Activated CD4-positive, alpha-beta T cell treated with anti-CD3 and anti-CD28 coated beads for 36 hours (primary cell): ENCODE measurements around the gene MED12L. TPM values are rescaled to one million over a fixed set of nuclear protein-coding genes. Genes with fewer than 3 reads are reported as not detected.
"Not testable (repeated sequence)": the region's sequence is repeated elsewhere in the genome, so short reads cannot be mapped to it uniquely, and the experiment has no call there.

ENCODE experiments used
- ATAC-seq: fragments of 200-7000 bp; cut with Tn5 transposase; one replicate; pipeline ENCODE4 v1.10.0; 2021; ENCODE audit warnings: mild to moderate bottlenecking, moderate library complexity
- CTCF ChIA-PET: fragments of 350-600 bp; sonication (Branson Sonifier 250); formaldehyde crosslinking; loops from one replicate; lab custom pipeline; 2021; ENCODE audit warnings: antibody characterized with exemption; lab: Charles Lee
- POLR2A ChIA-PET: fragments of 350-600 bp; sonication (Branson Sonifier 250); formaldehyde crosslinking; loops from one replicate; lab custom pipeline; 2021; ENCODE audit warnings: antibody characterized with exemption, inconsistent platforms; lab: Charles Lee
- DNase-seq: peaks from one replicate; pipeline ENCODE4 v3.0.0-alpha.2; 2020
- H3K27ac Mint-ChIP-seq: one replicate; pipeline ENCODE4 v1.8.0; 2021; ENCODE audit warnings: mixed read lengths
- H3K27me3 Mint-ChIP-seq: one replicate; pipeline ENCODE4 v1.8.0; 2021; ENCODE audit warnings: mixed read lengths
- H3K36me3 Mint-ChIP-seq: one replicate; pipeline ENCODE4 v1.8.0; 2021; ENCODE audit warnings: low read depth, mixed read lengths
- H3K4me1 Mint-ChIP-seq: one replicate; pipeline ENCODE4 v1.8.0; 2021; ENCODE audit warnings: mixed read lengths
- H3K4me3 Mint-ChIP-seq: one replicate; pipeline ENCODE4 v1.8.0; 2021; ENCODE audit warnings: mild to moderate bottlenecking, moderate library complexity, mixed read lengths
- H3K9me3 Mint-ChIP-seq: one replicate; pipeline ENCODE4 v1.8.0; 2021; ENCODE audit warnings: low read depth, mixed read lengths
- intact Hi-C, 2 experiments: fragments of 100-400 bp; cut with DNase I in 1 of 2; cut with micrococcal nuclease in 1 of 2; formaldehyde crosslinking; loops; one replicate each; pipeline versions ENCODE4 v1.14.2 to v1.15.1; 2022 to 2024; cut with DNase I, micrococcal nuclease
- total RNA-seq, 2 experiments: library from RNA; stranded (reverse); gene quantifications; one replicate each; pipeline ENCODE4 v1.2.3, GENCODE V29; 2021

MED12L gene
- total RNA-seq, 2 experiments from 2014 or later, result 2.4 to 3.0 TPM

- H3K9me3 Mint-ChIP-seq, intact Hi-C loops, H3K36me3 Mint-ChIP-seq, POLR2A ChIA-PET, H3K27me3 Mint-ChIP-seq, H3K4me3 Mint-ChIP-seq, ATAC-seq, DNase-seq, H3K4me1 Mint-ChIP-seq, H3K27ac Mint-ChIP-seq, CTCF ChIA-PET: not testable (repeated sequence)
Measured at GRCh38 chr3:151072842-151073241, 12.6 kb upstream of the MED12L start.

DNA sequence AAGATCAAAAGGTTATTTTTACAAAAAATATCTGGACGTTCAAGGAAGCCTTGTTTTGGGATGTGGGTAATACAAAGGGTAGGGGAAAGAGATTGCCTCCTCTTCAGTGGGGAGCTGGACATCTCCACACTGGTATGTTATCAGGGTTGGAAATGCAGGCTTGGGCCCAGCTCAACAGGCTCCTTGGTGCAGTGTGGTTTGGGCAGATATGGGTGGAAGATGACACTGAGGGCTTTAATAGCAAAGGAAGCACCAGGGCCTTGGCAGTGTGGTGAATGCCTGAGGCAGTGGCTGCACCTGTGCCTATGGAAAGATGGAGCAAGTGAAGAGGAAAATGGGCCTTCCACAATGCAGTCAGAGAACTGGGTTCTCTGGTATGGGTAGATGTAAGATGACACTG lies 11.2 kb upstream of the MED12L start:
- no peak overlapping the region for H3K27ac Mint-ChIP-seq
- no peaks in the 10 kb centered on the region for H3K9me3 Mint-ChIP-seq
- CTCF ChIA-PET, result no interaction called here
- H3K27me3 Mint-ChIP-seq, result peaks cover 3% of the 10 kb centered on the region
- no peaks in the 10 kb centered on the region for H3K4me1 Mint-ChIP-seq
- ATAC-seq, result no peak
- POLR2A ChIA-PET, result no interaction called here
- no peaks in the 10 kb centered on the region for H3K36me3 Mint-ChIP-seq
- H3K4me3 Mint-ChIP-seq, result no peak overlapping the region
- no peak for DNase-seq
- intact Hi-C loops, result no loop called here

GRCh38 chr3:151075869-151076562 lies 9.4 kb upstream of the MED12L start:
- H3K36me3 Mint-ChIP-seq, result no peaks in the 10 kb centered on the region
- intact Hi-C loops, result no loop called here
- H3K27me3 Mint-ChIP-seq, result peaks cover 10% of the 10 kb centered on the region
- ChIA-PET CTCF (interaction anchor here (0.7 to 1.8 kb wide), 2 partner anchors 10 to 71 kb away, joined by 3 to 4 read pairs; no protein-coding TSS in a partner anchor), POLR2A (no interaction called here)
- no peak for DNase-seq
- no peaks in the 10 kb centered on the region for H3K4me1 Mint-ChIP-seq
- no peaks in the 10 kb centered on the region for H3K9me3 Mint-ChIP-seq
- no peak overlapping the region for H3K4me3 Mint-ChIP-seq
- H3K27ac Mint-ChIP-seq, result no peak overlapping the region
- ATAC-seq, result no peak

- Mint-ChIP-seq H3K27me3 (peaks cover 12% of the 10 kb centered on the region), H3K4me3 (no peak overlapping the region), H3K9me3 (no peaks in the 10 kb centered on the region), H3K4me1 (no peaks in the 10 kb centered on the region), H3K36me3 (no peaks in the 10 kb centered on the region), H3K27ac (no peak overlapping the region)
- ChIA-PET POLR2A (no interaction called here), CTCF (interaction anchor here (0.7 to 1.8 kb wide), 2 partner anchors 10 to 87 kb away, joined by 3 to 4 read pairs; no protein-coding TSS in a partner anchor)
- ATAC-seq (no peak), DNase-seq (no peak)
- intact Hi-C loops, result no loop called here
Measured at GRCh38 chr3:151076626-151077025, 8.8 kb upstream of the MED12L start.

DNA sequence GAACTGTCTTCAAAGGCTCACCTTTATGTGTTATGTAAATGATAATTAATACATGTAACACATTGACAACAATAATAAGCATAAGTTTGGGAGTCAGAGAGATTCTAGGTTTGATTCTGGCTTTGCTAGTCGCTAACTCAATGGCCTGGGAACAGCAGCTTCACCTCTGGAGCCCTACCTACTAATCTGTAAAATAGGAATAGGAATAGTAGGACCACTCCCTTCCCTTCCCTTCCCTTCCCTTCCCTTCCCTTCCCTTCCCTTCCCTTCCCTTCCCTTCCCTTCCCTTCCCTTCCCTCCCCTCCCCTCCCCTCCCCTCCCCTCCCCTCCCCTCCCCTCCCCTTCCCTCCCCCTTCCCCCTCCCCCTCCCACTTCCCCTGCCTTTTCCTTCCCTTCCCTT lies 4.4 kb upstream of the MED12L start:
- H3K27me3 Mint-ChIP-seq, result peaks cover 30% of the 10 kb centered on the region
- CTCF ChIA-PET, result interaction anchor here (0.8 kb wide), 1 partner anchor 23 kb away, joined by 4 read pairs; no protein-coding TSS in a partner anchor
- H3K4me3 Mint-ChIP-seq, H3K9me3 Mint-ChIP-seq, intact Hi-C loops, H3K36me3 Mint-ChIP-seq, POLR2A ChIA-PET, DNase-seq, H3K4me1 Mint-ChIP-seq, H3K27ac Mint-ChIP-seq, ATAC-seq: not testable (repeated sequence)

- CTCF ChIA-PET, result interaction anchor here (0.6 to 1.2 kb wide), 7 partner anchors 10 to 133 kb away, joined by 3 to 5 read pairs (median 3); no protein-coding TSS in a partner anchor
Measured at GRCh38 chr3:151082880-151083838, 2.3 kb upstream of the MED12L start.

GRCh38 chr3:151084893-151085226 lies 604 bp upstream of the MED12L start:
- peaks cover 10% of the 10 kb centered on the region for H3K4me1 Mint-ChIP-seq
- no peaks in the 10 kb centered on the region for H3K9me3 Mint-ChIP-seq
- ATAC-seq, result no peak
- ChIA-PET POLR2A (interaction anchor here (1.0 kb wide), 1 partner anchor 676 kb away, joined by 4 read pairs; the partner anchor contains the start of gene TSC22D2), CTCF (interaction anchor here (0.9 to 2.8 kb wide), 5 partner anchors 19 to 363 kb away, joined by 3 to 11 read pairs (median 7); no protein-coding TSS in a partner anchor)
- no peaks in the 10 kb centered on the region for H3K36me3 Mint-ChIP-seq
- H3K27me3 Mint-ChIP-seq, result peaks cover 41% of the 10 kb centered on the region
- H3K27ac Mint-ChIP-seq, result no peak overlapping the region
- no peak for DNase-seq
- peak overlapping the region; percentile 61 for H3K4me3 Mint-ChIP-seq
- intact Hi-C loops, result loop anchor here (2.0 to 5.0 kb wide), 4 partner anchors 62 to 363 kb away; no protein-coding TSS in a partner anchor

More at GRCh38 chr3:151082880-151083838, 2.3 kb upstream of the MED12L start:
- POLR2A ChIA-PET, result interaction anchor here (0.8 kb wide), 1 partner anchor 16 kb away, joined by 4 read pairs; no protein-coding TSS in a partner anchor
- no peak overlapping the region for H3K4me3 Mint-ChIP-seq
- H3K4me1 Mint-ChIP-seq, result peaks cover 10% of the 10 kb centered on the region
- no peak overlapping the region for H3K27ac Mint-ChIP-seq
- no peak for ATAC-seq
- DNase-seq, result no peak
- intact Hi-C loops, result no loop called here
- peaks cover 42% of the 10 kb centered on the region for H3K27me3 Mint-ChIP-seq
- no peaks in the 10 kb centered on the region for H3K9me3 Mint-ChIP-seq
- H3K36me3 Mint-ChIP-seq, result no peaks in the 10 kb centered on the region

DNA sequence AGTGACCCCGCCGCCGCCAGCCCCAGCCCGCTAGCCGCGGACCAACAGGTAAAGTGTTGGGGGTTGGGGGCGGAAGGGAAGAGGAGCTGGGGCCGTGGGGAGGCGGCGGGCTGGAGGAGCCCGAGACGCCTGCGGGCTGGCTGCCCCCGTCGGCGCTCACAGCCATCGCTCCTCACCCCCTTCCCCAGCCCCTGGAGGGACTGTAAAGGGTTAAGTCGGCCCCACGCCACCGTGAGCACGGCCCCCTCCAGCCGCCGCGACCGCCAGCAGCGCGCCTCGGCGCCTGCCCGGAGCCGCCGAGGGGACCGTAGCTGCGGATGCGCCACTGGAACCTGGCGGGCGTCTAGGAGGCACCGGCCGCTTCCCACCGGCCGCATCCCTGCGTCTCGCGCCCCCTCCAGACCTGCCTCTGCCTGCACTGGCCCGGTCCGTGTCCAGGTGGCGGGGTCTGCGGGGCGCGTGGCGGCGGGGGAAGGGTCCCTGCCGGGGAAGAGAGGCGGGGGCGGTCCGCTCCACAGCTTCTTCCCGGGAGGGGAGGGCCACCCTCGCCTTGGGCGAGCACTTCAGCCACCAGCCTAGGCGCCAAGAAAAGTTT lies 522 bp downstream of the MED12L start:
- H3K9me3 Mint-ChIP-seq, result no peaks in the 10 kb centered on the region
- intact Hi-C loops, result loop anchor here (1.0 to 5.0 kb wide), 9 partner anchors 49 to 558 kb away; partner anchors contain the start of genes EIF2A (in 1 of the 2) and SERP1 (in 1 of the 2)
- peak; percentile 8 for ATAC-seq
- CTCF ChIA-PET, result interaction anchor here (0.7 to 2.8 kb wide), 13 partner anchors 10 to 678 kb away, joined by 3 to 11 read pairs (median 4); partner anchors contain the start of gene TSC22D2
- H3K36me3 Mint-ChIP-seq, result no peaks in the 10 kb centered on the region
- H3K4me3 Mint-ChIP-seq, result peak overlapping the region; percentile 77
- POLR2A ChIA-PET, result no interaction called here
- peak; percentile 45 for DNase-seq
- H3K27me3 Mint-ChIP-seq, result peaks cover 38% of the 10 kb centered on the region
- H3K4me1 Mint-ChIP-seq, result peaks cover 10% of the 10 kb centered on the region
- no peak overlapping the region for H3K27ac Mint-ChIP-seq

DNA sequence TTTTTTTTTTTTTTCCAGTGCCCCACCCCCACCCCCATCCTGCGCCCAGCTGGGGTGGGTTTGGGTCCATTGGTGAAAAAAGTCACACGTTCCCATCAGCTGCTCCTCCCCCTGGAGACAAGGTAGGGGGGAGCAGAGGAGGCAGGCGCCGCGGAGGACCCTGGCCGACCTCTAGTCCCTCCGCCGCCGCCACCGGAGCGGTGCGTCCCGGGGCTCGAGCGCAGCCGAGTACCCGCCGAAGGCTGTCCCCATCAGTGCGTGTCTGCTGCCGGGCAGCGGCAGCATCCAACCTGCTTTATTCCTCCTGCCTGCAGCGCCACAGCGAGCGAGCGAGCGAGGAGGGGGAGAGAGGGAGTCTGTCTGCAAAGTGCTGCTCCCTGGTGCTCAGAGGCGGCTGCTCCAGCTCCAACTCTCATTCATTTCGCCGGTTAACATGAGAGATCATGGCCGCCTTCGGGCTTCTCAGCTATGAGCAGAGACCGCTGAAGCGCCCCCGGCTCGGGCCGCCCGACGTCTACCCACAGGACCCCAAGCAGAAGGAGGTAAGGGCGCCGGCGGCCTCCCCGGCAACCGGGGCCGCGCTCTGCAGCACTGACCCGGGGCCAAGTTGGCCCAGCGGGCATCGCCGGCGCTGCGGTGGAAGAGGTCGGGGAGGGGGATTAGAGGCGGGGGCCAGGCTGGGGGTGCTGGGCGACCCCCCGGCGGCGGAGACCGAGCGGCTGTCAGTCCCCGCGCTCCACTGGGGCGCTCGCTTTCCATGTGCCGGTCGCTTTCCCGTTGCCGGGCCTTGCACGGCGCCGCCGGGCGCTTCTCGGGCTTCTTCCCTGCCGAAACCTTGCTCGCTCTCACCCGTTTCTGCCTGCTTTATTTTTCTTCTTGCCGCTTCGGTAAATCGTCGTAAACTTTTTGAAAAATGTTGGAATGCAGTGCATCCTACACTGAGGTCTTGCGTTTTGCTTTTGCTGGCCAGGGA lies 1.3 kb downstream of the MED12L start:
- H3K36me3 Mint-ChIP-seq, result no peaks in the 10 kb centered on the region
- ChIA-PET CTCF (interaction anchor here (0.6 to 2.8 kb wide), 14 partner anchors 9 to 679 kb away, joined by 3 to 11 read pairs (median 3); partner anchors contain the start of gene TSC22D2), POLR2A (interaction anchor here (0.7 kb wide), 1 partner anchor 498 kb away, joined by 3 read pairs; no protein-coding TSS in a partner anchor)
- ATAC-seq, result peak; percentile 91
- intact Hi-C loops, result loop anchor here (1.0 to 5.0 kb wide), 8 partner anchors 48 to 558 kb away; partner anchors contain the start of genes EIF2A (in 1 of the 2) and SERP1 (in 1 of the 2)
- H3K9me3 Mint-ChIP-seq, result no peaks in the 10 kb centered on the region
- peak overlapping the region; percentile 77 for H3K4me3 Mint-ChIP-seq
- peaks cover 10% of the 10 kb centered on the region for H3K4me1 Mint-ChIP-seq
- peak; percentile 89 for DNase-seq
- peaks cover 36% of the 10 kb centered on the region for H3K27me3 Mint-ChIP-seq
- peak overlapping the region; percentile 13 for H3K27ac Mint-ChIP-seq

DNA sequence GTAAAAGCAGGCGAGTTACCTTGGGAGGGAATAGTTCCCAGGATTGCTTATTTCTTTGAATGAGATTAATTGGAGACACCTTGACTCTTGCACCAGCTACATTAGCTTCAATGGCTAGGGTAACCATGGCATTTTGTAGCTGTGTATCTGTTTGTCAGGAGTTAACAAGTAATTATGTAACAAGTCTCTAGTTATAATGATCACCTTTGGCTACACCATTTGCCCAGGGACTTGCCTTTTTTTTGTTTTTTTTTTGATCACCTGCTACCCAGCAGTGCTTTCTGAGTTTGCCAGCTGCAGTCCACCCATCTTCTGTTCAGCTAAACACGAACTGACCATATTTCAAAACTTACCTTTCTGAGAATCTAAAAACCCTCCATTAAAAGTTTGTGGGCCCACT lies 2.2 kb downstream of the MED12L start:
- CTCF ChIA-PET, result interaction anchor here (0.7 to 1.7 kb wide), 8 partner anchors 21 to 206 kb away, joined by 3 to 4 read pairs (median 3); no protein-coding TSS in a partner anchor
- POLR2A ChIA-PET, result no interaction called here
- peak overlapping the region; percentile 77 for H3K4me3 Mint-ChIP-seq
- ATAC-seq, result no peak
- intact Hi-C loops, result loop anchor here (2.0 to 5.0 kb wide), 5 partner anchors 47 to 365 kb away; no protein-coding TSS in a partner anchor
- H3K9me3 Mint-ChIP-seq, result no peaks in the 10 kb centered on the region
- H3K27ac Mint-ChIP-seq, result no peak overlapping the region
- no peak for DNase-seq
- peaks cover 35% of the 10 kb centered on the region for H3K27me3 Mint-ChIP-seq
- peaks cover 10% of the 10 kb centered on the region for H3K4me1 Mint-ChIP-seq
- H3K36me3 Mint-ChIP-seq, result no peaks in the 10 kb centered on the region
